Peyer's patch (tissue), 4 donors: ENCODE measurements around the gene RBM20. TPM values are rescaled to one million over a fixed set of nuclear protein-coding genes. Genes with fewer than 3 reads are reported as not detected.

Experiments
- DNase-seq, 3 donors: peaks; one replicate each; pipeline ENCODE4 v3.0.0-alpha.2; 2017 to 2019
- H3K27ac ChIP-seq, 4 donors: fragments of 200-600 bp; sonication (generic); one replicate each; pipeline ENCODE4 v1.5.1; 2016 to 2019
- H3K27me3 ChIP-seq, 2 donors: fragments of 200-600 bp; sonication (generic); one replicate each; pipeline ENCODE4 v1.5.1; 2019
- H3K36me3 ChIP-seq, 3 donors: fragments of 200-600 bp; sonication (generic); one replicate each; pipeline ENCODE4 v1.5.1; 2016 to 2019
- H3K4me1 ChIP-seq, 4 donors: fragments of 200-600 bp; sonication (generic); one replicate each; pipeline ENCODE4 v1.5.1; 2016 to 2019
- H3K4me3 ChIP-seq, 4 donors: fragments of 200-600 bp; sonication (generic); 1 replicate in 3 of 4; 2 replicates in 1 of 4; pipeline ENCODE4 v1.5.1; 2016 to 2019; ENCODE audit warnings: mild to moderate bottlenecking in 1 of 4
- H3K9me3 ChIP-seq, 4 donors: fragments of 200-600 bp; sonication (generic); one replicate each; pipeline ENCODE4 v1.5.1; 2016 to 2019; ENCODE audit warnings: mild to moderate bottlenecking in 1 of 4
- POLR2A ChIP-seq, 2 donors: fragments of 450-650 bp; IDR thresholded peaks; one replicate each; pipeline ENCODE4 v1.5.1; 2017; ENCODE audit warnings: antibody characterized with exemption in 2 of 2, mild to moderate bottlenecking in 2 of 2, moderate library complexity in 2 of 2
- total RNA-seq, 4 donors: library from RNA; depleted of rRNA; stranded (reverse); fragments of >200 nt; gene quantifications; one replicate each; pipeline ENCODE4 v1.1.0, GENCODE V29; 2016
- TF ChIP-seq, protein P1 (sequence below), 6 experiments: fragments of 450-650 bp in 4 of 6; fragments of 200-600 bp in 2 of 6; sonication (generic) in 1 of 6; IDR thresholded peaks; one replicate each; pipeline ENCODE4 v1.5.1; 2017 to 2019; ENCODE audit warnings: antibody characterized with exemption in 6 of 6, mild to moderate bottlenecking in 3 of 6, moderate library complexity in 1 of 6

RBM20 gene
- total RNA-seq, 4 donors from 2014 or later = 0.80 to 4.1 (median 1.2) TPM

DNA sequence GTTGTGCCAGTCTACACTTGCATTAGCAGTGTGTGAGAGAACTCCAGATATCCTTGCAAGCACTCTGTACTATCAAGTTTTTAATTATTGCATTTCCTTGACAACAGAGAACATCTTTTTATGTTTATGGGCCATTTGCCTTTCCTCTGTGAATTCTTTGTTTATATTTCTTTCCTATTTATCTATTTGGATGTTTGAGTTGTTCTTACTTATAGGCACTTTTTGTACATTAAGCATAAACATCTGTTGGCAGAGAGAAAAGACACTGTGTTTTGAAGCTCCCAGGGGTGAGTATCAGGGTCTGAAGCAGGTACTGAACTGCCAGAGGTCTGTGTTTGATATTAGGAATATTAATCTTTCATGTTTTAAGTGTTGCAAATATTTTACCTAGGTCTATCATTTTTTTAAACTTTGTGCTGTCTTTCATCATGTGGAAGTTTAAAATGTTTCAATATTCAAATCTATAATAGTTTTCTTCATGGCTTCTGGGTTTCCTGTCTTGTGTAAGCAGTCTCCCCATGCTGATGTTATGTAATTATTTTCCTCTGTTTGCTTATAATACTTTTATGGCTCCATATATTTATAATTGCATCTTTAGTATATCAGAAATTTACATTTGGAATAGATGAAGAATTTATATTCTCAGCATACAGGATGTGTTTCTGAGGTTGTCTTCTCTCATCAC lies 209.9 kb downstream of the RBM20 start:
- Histone ChIP-seq H3K9me3 (no peaks in the 10 kb centered on the region), H3K4me1 (peaks cover 13 to 18% (median 15%) of the 10 kb centered on the region in 4 donors), H3K27me3 (no peaks in the 10 kb centered on the region), H3K36me3 (no peaks in the 10 kb centered on the region), H3K4me3 (no peak overlapping the region), H3K27ac (peak overlapping the region in 2 of 4 donors; percentile 15 to 90)
- DNase-seq = no peak
- TF ChIP-seq, protein P1, sequence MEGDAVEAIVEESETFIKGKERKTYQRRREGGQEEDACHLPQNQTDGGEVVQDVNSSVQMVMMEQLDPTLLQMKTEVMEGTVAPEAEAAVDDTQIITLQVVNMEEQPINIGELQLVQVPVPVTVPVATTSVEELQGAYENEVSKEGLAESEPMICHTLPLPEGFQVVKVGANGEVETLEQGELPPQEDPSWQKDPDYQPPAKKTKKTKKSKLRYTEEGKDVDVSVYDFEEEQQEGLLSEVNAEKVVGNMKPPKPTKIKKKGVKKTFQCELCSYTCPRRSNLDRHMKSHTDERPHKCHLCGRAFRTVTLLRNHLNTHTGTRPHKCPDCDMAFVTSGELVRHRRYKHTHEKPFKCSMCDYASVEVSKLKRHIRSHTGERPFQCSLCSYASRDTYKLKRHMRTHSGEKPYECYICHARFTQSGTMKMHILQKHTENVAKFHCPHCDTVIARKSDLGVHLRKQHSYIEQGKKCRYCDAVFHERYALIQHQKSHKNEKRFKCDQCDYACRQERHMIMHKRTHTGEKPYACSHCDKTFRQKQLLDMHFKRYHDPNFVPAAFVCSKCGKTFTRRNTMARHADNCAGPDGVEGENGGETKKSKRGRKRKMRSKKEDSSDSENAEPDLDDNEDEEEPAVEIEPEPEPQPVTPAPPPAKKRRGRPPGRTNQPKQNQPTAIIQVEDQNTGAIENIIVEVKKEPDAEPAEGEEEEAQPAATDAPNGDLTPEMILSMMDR (IDR thresholded peaks at IDR 0.05) = no peak
- TF ChIP-seq POLR2A (IDR thresholded peaks at IDR 0.05) = no peak

DNA sequence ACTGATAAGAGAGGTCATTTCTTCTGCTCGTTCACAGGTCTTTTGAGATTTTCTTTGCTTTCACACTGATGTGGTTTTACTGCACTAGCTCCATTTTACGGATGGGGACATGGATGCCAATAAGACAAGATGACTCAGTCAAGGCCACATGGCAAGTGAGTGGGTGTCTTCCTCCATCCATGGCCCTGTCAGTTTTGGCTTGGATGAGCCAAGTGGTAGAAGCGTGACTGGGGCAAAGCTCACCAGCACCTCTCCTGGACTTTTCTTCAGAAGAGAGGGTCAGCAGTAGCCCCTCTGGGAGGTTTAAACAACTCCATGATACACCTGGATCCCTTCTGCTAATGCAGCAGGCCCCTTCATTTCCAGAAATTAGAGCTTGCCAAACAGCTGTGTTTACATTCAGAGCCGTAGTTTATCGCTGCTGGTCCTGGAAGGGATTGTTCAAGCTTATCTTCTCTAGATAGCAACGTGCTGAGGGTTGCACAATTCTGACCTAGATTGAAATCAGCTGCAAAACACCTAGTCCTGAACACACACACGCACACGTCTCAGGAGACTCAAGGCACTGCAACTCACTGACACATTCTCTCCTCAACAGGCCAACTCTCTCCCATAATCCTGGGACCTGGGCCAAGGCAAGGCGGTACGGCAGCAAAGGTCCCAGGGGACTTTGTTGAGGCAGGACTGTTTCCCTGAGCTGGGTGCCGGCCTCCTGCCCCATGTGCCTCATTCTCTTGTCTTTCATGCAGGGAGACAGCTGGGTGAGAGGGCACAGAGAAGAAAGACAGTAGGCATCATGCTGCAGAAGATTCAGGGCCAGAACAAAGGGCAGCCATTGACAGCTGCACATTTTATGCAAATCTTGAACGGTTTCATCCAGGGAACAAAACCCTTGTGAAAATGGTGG lies 213.4 kb downstream of the RBM20 start:
- Histone ChIP-seq H3K27me3 (no peaks in the 10 kb centered on the region), H3K4me1 (peaks cover 31 to 51% (median 40%) of the 10 kb centered on the region in 4 donors), H3K4me3 (peak overlapping the region in 1 of 4 donors; percentile 15), H3K27ac (peak overlapping the region; percentile 83 to 98 (median 92)), H3K36me3 (no peaks in the 10 kb centered on the region), H3K9me3 (no peaks in the 10 kb centered on the region)
- peak in 2 of 3 donors; percentile 83 to 88 for DNase-seq
- peak; percentile 66 to 73 for TF ChIP-seq POLR2A (IDR thresholded peaks at IDR 0.05)
- TF ChIP-seq, protein P1 (IDR thresholded peaks at IDR 0.05) = peak in 3 of 6 experiments; percentile 51 to 57 (median 54)

DNA sequence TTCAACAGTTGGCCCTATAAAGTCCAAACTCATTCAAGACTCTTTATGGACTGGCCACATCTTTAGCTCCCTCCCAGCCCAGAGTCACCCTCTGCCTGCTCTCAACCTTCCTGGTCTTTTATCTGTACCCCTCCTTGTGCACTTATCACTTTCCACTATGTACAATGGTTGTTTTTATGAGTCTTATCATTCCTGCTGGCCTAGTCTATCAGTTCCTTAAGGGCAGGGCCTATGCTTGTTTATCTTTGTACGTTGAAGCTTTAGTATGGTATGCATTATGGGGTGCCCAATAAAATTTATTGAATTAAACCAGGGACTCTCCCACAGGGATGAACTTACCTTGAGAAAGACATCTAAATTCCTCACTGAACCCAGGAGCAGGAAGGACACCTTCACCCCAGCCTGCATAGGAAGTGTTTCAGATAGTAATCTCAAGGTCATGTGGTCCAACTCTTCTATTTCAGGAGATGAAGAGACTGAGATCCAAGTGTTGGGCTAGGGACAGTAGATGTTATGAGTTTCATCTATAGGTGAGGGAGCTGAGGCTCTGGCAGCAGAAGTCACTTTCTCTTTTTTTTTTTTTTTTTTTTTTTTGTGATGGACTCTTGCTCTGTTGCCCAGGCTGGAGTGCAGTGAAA lies 214.3 kb downstream of the RBM20 start:
- Histone ChIP-seq H3K36me3 (no peaks in the 10 kb centered on the region), H3K4me3 (peak overlapping the region in 1 of 4 donors; percentile 15), H3K27ac (peak overlapping the region; percentile 83 to 98 (median 92)), H3K9me3 (no peaks in the 10 kb centered on the region), H3K27me3 (no peaks in the 10 kb centered on the region), H3K4me1 (peaks cover 31 to 56% (median 38%) of the 10 kb centered on the region in 4 donors)
- TF ChIP-seq, protein P1 (IDR thresholded peaks at IDR 0.05) = peak in 1 of 6 experiments; percentile 10
- TF ChIP-seq POLR2A (IDR thresholded peaks at IDR 0.05) = peak in 1 of 2 donors; percentile 64
- peak in 2 of 3 donors; percentile 63 to 69 for DNase-seq

DNA sequence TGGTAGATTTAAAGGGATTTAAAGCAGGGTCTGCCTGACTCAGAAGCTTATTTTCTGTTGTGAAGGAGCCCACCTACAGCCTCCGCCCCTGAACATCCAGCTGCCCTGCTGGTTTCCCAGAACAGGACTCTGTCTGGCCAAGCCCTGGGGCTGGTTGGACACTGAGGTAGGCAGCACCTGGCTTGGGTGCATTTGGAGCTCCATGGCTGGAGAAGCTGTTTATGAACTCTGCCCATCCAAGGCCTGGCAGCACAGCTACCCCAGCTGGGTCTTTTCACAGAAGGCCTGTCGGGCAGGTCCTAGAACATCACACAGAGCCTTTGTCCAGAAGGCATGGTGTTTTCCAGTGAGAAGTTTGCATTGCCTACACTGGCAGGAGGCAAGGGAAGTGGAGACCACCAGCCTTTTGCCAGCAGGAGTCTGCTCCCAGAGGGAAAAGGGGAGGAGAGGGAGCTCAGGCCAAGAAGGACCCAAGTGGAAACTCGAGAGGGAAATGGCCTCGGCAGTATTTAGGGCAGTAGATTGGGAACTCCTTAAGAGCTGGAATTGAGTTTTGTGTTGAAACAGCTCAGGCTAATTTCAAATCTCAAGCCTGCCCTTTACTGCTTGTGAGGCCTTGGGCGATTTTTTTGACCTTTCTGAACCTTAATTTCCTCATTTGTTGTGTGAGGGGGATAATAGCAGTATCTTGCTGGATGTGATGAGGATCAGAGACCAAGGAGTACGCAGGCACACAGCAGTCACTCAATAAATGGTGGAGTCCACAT lies 215.3 kb downstream of the RBM20 start:
- no peaks in the 10 kb centered on the region for H3K9me3 ChIP-seq
- no peaks in the 10 kb centered on the region for H3K36me3 ChIP-seq
- peaks cover 30 to 64% (median 46%) of the 10 kb centered on the region in 4 donors for H3K4me1 ChIP-seq
- H3K27ac ChIP-seq = peak overlapping the region; percentile 83 to 98 (median 92)
- peak in 1 of 3 donors; percentile 48 for DNase-seq
- no peaks in the 10 kb centered on the region for H3K27me3 ChIP-seq
- no peak for TF ChIP-seq POLR2A (IDR thresholded peaks at IDR 0.05)
- TF ChIP-seq, protein P1 (IDR thresholded peaks at IDR 0.05) = no peak
- H3K4me3 ChIP-seq = no peak overlapping the region
